Hepatocyte (in vitro differentiated cells): ENCODE data around the gene GLI2. TPM values are rescaled to one million over a fixed set of nuclear protein-coding genes. Genes with fewer than 3 reads are reported as not detected.

Experiments used
- DNase-seq: peaks from one replicate; pipeline ENCODE4 v3.0.0-alpha.2; 2016; ENCODE audit warnings: low spot score
- H2AFZ ChIP-seq: fragments of 200-600 bp; sonication (generic); 2 replicates; pipeline ENCODE4 v1.6.0; 2016; ENCODE audit warnings: antibody characterized with exemption, mild to moderate bottlenecking
- H3K27ac ChIP-seq: fragments of 200-600 bp; sonication (generic); 2 replicates; pipeline ENCODE4 v1.5.1; 2016; ENCODE audit warnings: mild to moderate bottlenecking
- H3K27me3 ChIP-seq: fragments of 200-600 bp; sonication (generic); 2 replicates; pipeline ENCODE4 v1.6.1; 2016
- H3K36me3 ChIP-seq: fragments of 200-600 bp; sonication (generic); replicated peaks from 2 replicates; pipeline ENCODE4 v1.5.1; 2016; ENCODE audit warnings: low read depth; ENCODE audit not compliant: insufficient read depth
- H3K4me1 ChIP-seq: fragments of 200-600 bp; sonication (generic); 2 replicates; pipeline ENCODE4 v1.5.1; 2016; ENCODE audit warnings: mild to moderate bottlenecking, moderate library complexity; ENCODE audit not compliant: insufficient read depth
- H3K4me2 ChIP-seq: fragments of 200-600 bp; sonication (generic); 2 replicates; pipeline ENCODE4 v1.6.0; 2016
- H3K4me3 ChIP-seq: fragments of 200-600 bp; sonication (generic); 2 replicates; pipeline ENCODE4 v1.5.1; 2016; ENCODE audit warnings: mild to moderate bottlenecking
- H3K79me2 ChIP-seq: fragments of 200-600 bp; sonication (generic); 2 replicates; pipeline ENCODE4 v1.6.0; 2017; ENCODE audit warnings: mild to moderate bottlenecking
- H3K9me2 ChIP-seq: fragments of 200-600 bp; sonication (generic); replicated peaks from 2 replicates; pipeline ENCODE4 v1.6.0; 2017; ENCODE audit warnings: mild to moderate bottlenecking; ENCODE audit not compliant: insufficient read depth
- H3K9me3 ChIP-seq: fragments of 200-600 bp; sonication (generic); 2 replicates; pipeline ENCODE4 v1.5.1; 2016; ENCODE audit warnings: low read depth, mild to moderate bottlenecking
- H4K20me1 ChIP-seq: fragments of 200-600 bp; sonication (generic); 2 replicates; pipeline ENCODE4 v1.6.0; 2016; ENCODE audit warnings: mild to moderate bottlenecking; ENCODE audit not compliant: insufficient read depth, poor library complexity, severe bottlenecking
- CTCF ChIP-seq: fragments of 200-600 bp; sonication (generic); IDR thresholded peaks from 2 replicates; pipeline ENCODE4 v1.5.1; 2016; ENCODE audit warnings: antibody characterized with exemption, mild to moderate bottlenecking; ENCODE audit not compliant: poor library complexity
- EZH2 ChIP-seq: fragments of 200-600 bp; sonication (generic); IDR thresholded peaks from 2 replicates; pipeline ENCODE4 v1.6.1; 2016; ENCODE audit warnings: antibody characterized with exemption, mild to moderate bottlenecking, borderline replicate concordance
- EZH2phosphoT487 ChIP-seq: fragments of 200-600 bp; sonication (generic); IDR thresholded peaks from one replicate; pipeline ENCODE4 v1.6.1; 2018; ENCODE audit warnings: antibody characterized with exemption, mild to moderate bottlenecking, low read depth, moderate library complexity; ENCODE audit not compliant: unreplicated experiment, severe bottlenecking
- WGBS: methylation state at CpG from one replicate; pipeline ENCODE4 v1.1.6; 2016; ENCODE audit warnings: low lambda C conversion rate; ENCODE audit errors: missing lambda C conversion rate; 5-methylcytosine and 5-hydroxymethylcytosine counted together
- polyA plus RNA-seq: library from polyadenylated mRNA; unstranded; fragments of >200 nt; fragmentation: Nextera tagmentation; extraction: Ambion mirVana; gene quantifications from 2 replicates; pipeline ENCODE4 v1.2.1, GENCODE V29; 2016
- total RNA-seq: library from RNA; depleted of rRNA; stranded (reverse); fragments of >200 nt; gene quantifications from 2 replicates; pipeline ENCODE4 v1.2.3, GENCODE V29; 2014

The GLI2 gene
- total and polyA plus RNA-seq, 2 experiments from 2014 or later: 5.3 to 5.8 TPM

- peaks cover 43% of the 10 kb centered on the region for H3K27me3 ChIP-seq
- WGBS: 84% methylated on average over 5 of the region's 5 CpGs
- no peak for DNase-seq
- no peaks in the 10 kb centered on the region for H3K79me2 ChIP-seq
- TF ChIP-seq EZH2phosphoT487 (no peak), CTCF (no peak), EZH2 (no peak)
- H3K36me3 ChIP-seq: no peaks in the 10 kb centered on the region
- H2AFZ ChIP-seq: no peak overlapping the region
- peaks cover 19% of the 10 kb centered on the region for H3K4me1 ChIP-seq
- no peaks in the 10 kb centered on the region for H3K9me2 ChIP-seq
- no peak overlapping the region for H3K4me2 ChIP-seq
- H3K27ac ChIP-seq: no peak overlapping the region
- H3K9me3 ChIP-seq: no peaks in the 10 kb centered on the region
- no peaks in the 10 kb centered on the region for H4K20me1 ChIP-seq
- no peak overlapping the region for H3K4me3 ChIP-seq
These were observed 24.0 kb upstream of the GLI2 start for GRCh38 chr2:120711694-120712093.

- peaks cover 19% of the 10 kb centered on the region for H3K4me1 ChIP-seq
- H3K79me2 ChIP-seq: no peaks in the 10 kb centered on the region
- DNase-seq: no peak
- no peaks in the 10 kb centered on the region for H3K9me2 ChIP-seq
- no peaks in the 10 kb centered on the region for H3K9me3 ChIP-seq
- H3K4me3 ChIP-seq: no peak overlapping the region
- H4K20me1 ChIP-seq: no peaks in the 10 kb centered on the region
- TF ChIP-seq CTCF (no peak), EZH2 (no peak), EZH2phosphoT487 (no peak)
- no peak overlapping the region for H3K27ac ChIP-seq
- no peak overlapping the region for H2AFZ ChIP-seq
- H3K4me2 ChIP-seq: no peak overlapping the region
- no peaks in the 10 kb centered on the region for H3K36me3 ChIP-seq
- WGBS: 55% methylated on average over 4 of the region's 7 CpGs
- peaks cover 38% of the 10 kb centered on the region for H3K27me3 ChIP-seq
These were observed 23.4 kb upstream of the GLI2 start for GRCh38 chr2:120712180-120712681.

- H3K36me3 ChIP-seq: no peaks in the 10 kb centered on the region
- no peaks in the 10 kb centered on the region for H3K9me2 ChIP-seq
- no peak overlapping the region for H3K4me2 ChIP-seq
- H3K4me1 ChIP-seq: peaks cover 19% of the 10 kb centered on the region
- TF ChIP-seq EZH2phosphoT487 (no peak), CTCF (no peak), EZH2 (no peak)
- H3K27me3 ChIP-seq: peaks cover 13% of the 10 kb centered on the region
- H3K79me2 ChIP-seq: no peaks in the 10 kb centered on the region
- no peaks in the 10 kb centered on the region for H3K9me3 ChIP-seq
- peak overlapping the region; percentile 24 for H3K27ac ChIP-seq
- WGBS: 86% methylated on average over 8 of the region's 8 CpGs
- H4K20me1 ChIP-seq: no peaks in the 10 kb centered on the region
- DNase-seq: no peak
- H3K4me3 ChIP-seq: no peak overlapping the region
- H2AFZ ChIP-seq: no peak overlapping the region
These were observed 20.3 kb upstream of the GLI2 start for GRCh38 chr2:120715353-120715752.

- H3K4me3 ChIP-seq: no peak overlapping the region
- H4K20me1 ChIP-seq: no peaks in the 10 kb centered on the region
- TF ChIP-seq EZH2 (no peak), EZH2phosphoT487 (no peak), CTCF (no peak)
- no peaks in the 10 kb centered on the region for H3K79me2 ChIP-seq
- H3K9me3 ChIP-seq: no peaks in the 10 kb centered on the region
- H3K4me2 ChIP-seq: no peak overlapping the region
- no peak for DNase-seq
- WGBS: 60% methylated on average over 8 of the region's 8 CpGs
- no peaks in the 10 kb centered on the region for H3K36me3 ChIP-seq
- no peak overlapping the region for H3K27ac ChIP-seq
- no peak overlapping the region for H2AFZ ChIP-seq
- H3K27me3 ChIP-seq: peaks cover 11% of the 10 kb centered on the region
- no peaks in the 10 kb centered on the region for H3K9me2 ChIP-seq
- H3K4me1 ChIP-seq: peaks cover 19% of the 10 kb centered on the region
These were observed 19.7 kb upstream of the GLI2 start for GRCh38 chr2:120715941-120716340.
